ENCODE measurements around the gene RRN3.

- TF ChIP-seq POLR2A (IDR thresholded peaks at IDR 0.05) (no peak), CTCF (IDR thresholded peaks at IDR 0.05) (no peak)
Measured at GRCh38 chr16:15043344-15043743, 50.7 kb downstream of the RRN3 start.
